Brain microvascular endothelial cell (primary cell): ENCODE data around the gene ARL4C.

Experiments used
- DNase-seq: peaks from one replicate; pipeline ENCODE4 v3.0.0-alpha.2; 2020
- H3K27ac ChIP-seq: fragments of 250-450 bp; sonication (Bioruptor Pico); 2 replicates; pipeline ENCODE4 v1.5.1; 2020; ENCODE audit warnings: mild to moderate bottlenecking, moderate library complexity
- H3K27me3 ChIP-seq: fragments of 250-450 bp; sonication (Bioruptor Pico); replicated peaks from 2 replicates; pipeline ENCODE4 v1.5.1; 2020; ENCODE audit warnings: mild to moderate bottlenecking
- H3K36me3 ChIP-seq: fragments of 250-450 bp; sonication (Bioruptor Pico); replicated peaks from 2 replicates; pipeline ENCODE4 v1.5.1; 2020; ENCODE audit warnings: mild to moderate bottlenecking
- H3K4me3 ChIP-seq: 2 replicates; pipeline ENCODE4 v1.5.1; 2011; ENCODE audit warnings: low read depth, mild to moderate bottlenecking, control low read depth, low read length, moderate library complexity
- CTCF ChIP-seq: IDR thresholded peaks from 2 replicates; pipeline ENCODE4 v1.5.1; 2011; ENCODE audit warnings: low read depth, mild to moderate bottlenecking, moderate library complexity, low read length, control low read depth, inconsistent platforms; ENCODE audit errors: missing control alignments
- in situ Hi-C: cut with HindIII; loops from 2 replicates; pipeline ENCODE4 v1.10.0; 2017; ENCODE audit warnings: low sequenced_read_pairs, low pct_ligation_motif_present

ARL4C gene

GRCh38 chr2:234468503-234468902, 28.4 kb downstream of the ARL4C start:
- no peak for DNase-seq
- Histone ChIP-seq H3K36me3 (no peaks in the 10 kb centered on the region), H3K27ac (no peak overlapping the region), H3K4me3 (no peak overlapping the region), H3K27me3 (no peaks in the 10 kb centered on the region)
- TF ChIP-seq CTCF = no peak
- in situ Hi-C loops = no loop called here

GRCh38 chr2:234467289-234467688, 29.6 kb downstream of the ARL4C start:
- H3K27ac ChIP-seq = no peak overlapping the region
- no peaks in the 10 kb centered on the region for H3K27me3 ChIP-seq
- DNase-seq = peak; percentile 81
- no peaks in the 10 kb centered on the region for H3K36me3 ChIP-seq
- in situ Hi-C loops = no loop called here
- TF ChIP-seq CTCF = no peak
- no peak overlapping the region for H3K4me3 ChIP-seq

- no peaks in the 10 kb centered on the region for H3K27me3 ChIP-seq
- no peaks in the 10 kb centered on the region for H3K36me3 ChIP-seq
- H3K27ac ChIP-seq = no peak overlapping the region
- in situ Hi-C loops = no loop called here
- TF ChIP-seq CTCF = no peak
- no peak overlapping the region for H3K4me3 ChIP-seq
- DNase-seq = no peak
These were observed 32.6 kb downstream of the ARL4C start for GRCh38 chr2:234464291-234464645.

DNA sequence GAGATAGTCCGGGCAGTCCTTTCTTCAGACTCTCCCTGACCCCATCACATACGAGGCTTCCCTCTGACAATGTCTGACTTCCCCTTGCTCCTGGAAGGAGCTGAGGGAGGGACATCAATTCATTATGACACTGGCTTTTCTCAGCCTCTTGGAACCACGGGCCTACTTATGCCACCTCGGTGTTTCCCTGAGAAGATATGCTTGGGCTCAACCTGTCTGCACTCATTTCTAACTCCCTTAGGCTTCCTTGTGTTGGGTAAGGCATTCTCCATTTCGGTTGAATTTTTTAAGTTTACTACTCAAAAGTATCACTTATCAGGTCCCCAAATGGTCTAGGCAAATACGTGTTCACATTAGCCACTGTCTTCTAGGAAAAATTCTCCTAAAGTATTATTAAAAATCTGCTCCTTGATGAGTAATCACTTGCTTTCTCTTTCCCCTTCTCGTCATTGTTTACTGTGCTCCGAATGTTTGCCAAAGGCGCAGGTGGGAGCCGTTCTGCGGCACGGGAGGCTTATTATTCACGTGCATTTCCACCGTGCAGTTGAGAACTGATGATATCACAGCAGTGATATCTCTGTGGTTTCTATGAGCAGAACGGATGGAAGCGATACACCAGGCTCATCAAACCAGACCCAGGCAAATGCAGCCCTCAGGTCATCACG, 33.1 kb downstream of the ARL4C start:
- in situ Hi-C loops = no loop called here
- Histone ChIP-seq H3K27me3 (no peaks in the 10 kb centered on the region), H3K4me3 (no peak overlapping the region), H3K36me3 (no peaks in the 10 kb centered on the region), H3K27ac (no peak overlapping the region)
- DNase-seq = no peak
- TF ChIP-seq CTCF = no peak

DNA sequence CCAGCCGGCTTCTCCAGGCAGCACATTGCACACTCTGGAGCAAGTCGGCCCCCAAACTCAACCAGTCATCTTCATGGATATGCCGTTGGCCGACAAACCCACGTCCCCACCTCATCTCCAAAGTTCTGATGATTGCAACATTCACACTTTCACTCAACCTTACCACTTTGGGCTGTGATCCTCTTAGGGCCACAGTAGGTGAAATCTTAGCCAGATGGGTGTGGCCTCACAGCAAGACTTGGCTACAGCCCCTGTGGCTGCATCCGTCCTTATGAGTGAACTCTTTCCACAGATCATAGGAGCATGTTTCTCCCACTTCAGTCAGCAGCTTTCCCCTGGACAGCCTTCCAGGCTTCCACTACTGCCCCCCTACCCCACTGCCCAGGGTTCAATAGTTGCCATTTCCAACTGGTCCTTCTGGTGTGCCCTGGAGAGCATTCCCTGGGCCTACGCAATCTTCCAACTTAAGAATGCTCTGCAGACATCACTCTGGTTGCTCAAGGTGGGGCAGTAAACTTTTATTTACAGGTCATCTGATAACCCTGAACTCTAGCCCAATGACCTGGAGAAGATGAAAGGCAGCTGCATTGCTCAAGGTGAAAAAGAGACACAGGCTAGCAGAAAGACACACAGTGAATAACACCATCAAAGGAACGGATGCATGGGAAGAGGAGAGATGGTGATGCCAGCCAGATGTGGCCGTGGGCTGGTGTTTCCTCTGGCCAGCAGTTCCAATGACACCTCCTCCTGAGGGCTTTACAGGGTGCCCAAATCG, 34.5 kb downstream of the ARL4C start:
- no peak overlapping the region for H3K27ac ChIP-seq
- H3K4me3 ChIP-seq = no peak overlapping the region
- in situ Hi-C loops = no loop called here
- no peak for TF ChIP-seq CTCF
- no peaks in the 10 kb centered on the region for H3K36me3 ChIP-seq
- no peak for DNase-seq
- H3K27me3 ChIP-seq = no peaks in the 10 kb centered on the region
